Measurements from ENCODE around the gene RASA3. TPM values are rescaled to one million over a fixed set of nuclear protein-coding genes. Genes with fewer than 3 reads are reported as not detected.

RASA3 gene
- total RNA-seq, 4 donors from 2014 or later = 29.5 to 38.1 (median 34.6) TPM

DNA sequence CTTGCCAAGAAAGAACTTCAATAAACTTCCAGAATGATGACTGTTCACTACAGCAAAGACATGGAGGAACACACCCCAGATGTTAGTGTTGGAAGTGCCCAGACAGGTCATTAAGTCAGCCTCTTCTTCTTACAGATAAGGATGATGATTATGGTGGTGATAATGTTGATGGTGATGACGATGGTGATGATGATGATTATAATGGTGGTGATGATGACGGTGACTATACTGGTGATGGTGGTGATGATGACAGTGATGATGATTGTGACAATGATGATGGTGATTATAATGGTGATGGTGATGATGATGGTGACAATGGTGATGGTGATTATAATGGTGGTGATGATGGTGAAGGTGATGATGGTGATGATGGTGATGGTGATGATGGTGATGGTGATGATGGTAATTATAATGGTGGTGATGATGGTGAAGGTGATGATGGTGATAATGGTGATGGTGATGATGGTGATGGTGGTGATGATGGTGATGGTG is 167.0 kb downstream of the RASA3 start:
- no peak for DNase-seq (ENCODE audit: extremely low spot score)
- intact Hi-C loops (cut with DNase I) = no loop called here
- Histone ChIP-seq H3K4me3 (no peak overlapping the region), H3K4me1 (peaks cover 5 to 9% (median 8%) of the 10 kb centered on the region in 4 donors), H3K9me3 (no peaks in the 10 kb centered on the region), H3K36me3 (peaks cover 0 to 11% (median 3%) of the 10 kb centered on the region in 4 donors), H3K27me3 (no peaks in the 10 kb centered on the region), H3K27ac (replicated peaks in 1 of 4) (no peak overlapping the region)
- TF ChIP-seq POLR2A (IDR thresholded peaks at IDR 0.05; ENCODE audit: low read depth) (no peak), POLR2AphosphoS5 (IDR thresholded peaks at IDR 0.05) (no peak), EP300 (IDR thresholded peaks at IDR 0.05) (no peak)
- TF ChIP-seq, protein P1, sequence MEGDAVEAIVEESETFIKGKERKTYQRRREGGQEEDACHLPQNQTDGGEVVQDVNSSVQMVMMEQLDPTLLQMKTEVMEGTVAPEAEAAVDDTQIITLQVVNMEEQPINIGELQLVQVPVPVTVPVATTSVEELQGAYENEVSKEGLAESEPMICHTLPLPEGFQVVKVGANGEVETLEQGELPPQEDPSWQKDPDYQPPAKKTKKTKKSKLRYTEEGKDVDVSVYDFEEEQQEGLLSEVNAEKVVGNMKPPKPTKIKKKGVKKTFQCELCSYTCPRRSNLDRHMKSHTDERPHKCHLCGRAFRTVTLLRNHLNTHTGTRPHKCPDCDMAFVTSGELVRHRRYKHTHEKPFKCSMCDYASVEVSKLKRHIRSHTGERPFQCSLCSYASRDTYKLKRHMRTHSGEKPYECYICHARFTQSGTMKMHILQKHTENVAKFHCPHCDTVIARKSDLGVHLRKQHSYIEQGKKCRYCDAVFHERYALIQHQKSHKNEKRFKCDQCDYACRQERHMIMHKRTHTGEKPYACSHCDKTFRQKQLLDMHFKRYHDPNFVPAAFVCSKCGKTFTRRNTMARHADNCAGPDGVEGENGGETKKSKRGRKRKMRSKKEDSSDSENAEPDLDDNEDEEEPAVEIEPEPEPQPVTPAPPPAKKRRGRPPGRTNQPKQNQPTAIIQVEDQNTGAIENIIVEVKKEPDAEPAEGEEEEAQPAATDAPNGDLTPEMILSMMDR (IDR thresholded peaks at IDR 0.05) = no peak
- 97% methylated on average over 2 of the region's 2 CpGs for WGBS

DNA sequence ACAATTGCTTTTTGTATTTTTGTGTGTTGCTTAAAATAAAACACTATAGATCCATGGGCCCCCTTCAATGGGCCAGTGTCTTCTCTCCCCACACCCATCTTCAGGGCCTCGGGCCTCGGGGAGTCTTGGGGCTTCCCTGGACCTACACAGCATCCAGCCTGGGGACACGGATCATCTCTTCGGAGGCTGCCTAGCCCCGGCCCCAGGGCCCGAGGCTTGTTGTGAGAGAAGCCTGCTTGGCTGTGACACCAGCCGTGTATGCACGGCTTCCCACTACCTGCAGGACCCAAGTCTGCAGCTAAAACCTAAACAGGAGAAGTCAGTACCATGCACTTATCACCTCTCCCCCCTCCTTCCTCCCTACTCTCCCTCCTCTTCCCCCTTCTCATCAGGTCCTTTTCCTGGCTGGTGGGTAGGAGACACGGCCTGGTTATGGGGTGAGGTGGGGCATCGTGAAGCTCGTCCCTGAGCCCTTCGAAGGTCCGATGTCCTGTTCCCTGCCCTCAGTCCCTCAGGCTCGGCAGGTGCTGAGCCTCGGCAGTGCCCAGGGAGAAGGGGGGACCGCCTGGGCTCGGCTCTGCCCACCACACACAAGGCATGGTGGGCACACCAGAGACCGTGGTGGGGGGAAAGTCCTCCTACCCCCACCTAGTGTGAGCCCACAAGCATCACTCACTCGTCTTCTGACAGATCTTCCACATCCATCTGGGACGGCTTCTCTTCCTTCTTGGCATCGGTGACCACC is 168.0 kb downstream of the RASA3 start:
- no peak overlapping the region for H3K27ac ChIP-seq (replicated peaks in 1 of 4)
- no peaks in the 10 kb centered on the region for H3K4me1 ChIP-seq
- TF ChIP-seq POLR2AphosphoS5 (IDR thresholded peaks at IDR 0.05) = no peak
- no peak for TF ChIP-seq POLR2A (IDR thresholded peaks at IDR 0.05; ENCODE audit: low read depth)
- TF ChIP-seq, protein P1 (IDR thresholded peaks at IDR 0.05) = no peak
- TF ChIP-seq EP300 (IDR thresholded peaks at IDR 0.05) = no peak
- H3K27me3 ChIP-seq = no peaks in the 10 kb centered on the region
- WGBS = 88% methylated on average over 20 of the region's 21 CpGs
- intact Hi-C loops (cut with DNase I) = no loop called here
- H3K4me3 ChIP-seq = no peak overlapping the region
- no peak for DNase-seq (ENCODE audit: extremely low spot score)
- H3K36me3 ChIP-seq = peaks cover 0 to 8% (median 3%) of the 10 kb centered on the region in 4 donors
- H3K9me3 ChIP-seq = no peaks in the 10 kb centered on the region

DNA sequence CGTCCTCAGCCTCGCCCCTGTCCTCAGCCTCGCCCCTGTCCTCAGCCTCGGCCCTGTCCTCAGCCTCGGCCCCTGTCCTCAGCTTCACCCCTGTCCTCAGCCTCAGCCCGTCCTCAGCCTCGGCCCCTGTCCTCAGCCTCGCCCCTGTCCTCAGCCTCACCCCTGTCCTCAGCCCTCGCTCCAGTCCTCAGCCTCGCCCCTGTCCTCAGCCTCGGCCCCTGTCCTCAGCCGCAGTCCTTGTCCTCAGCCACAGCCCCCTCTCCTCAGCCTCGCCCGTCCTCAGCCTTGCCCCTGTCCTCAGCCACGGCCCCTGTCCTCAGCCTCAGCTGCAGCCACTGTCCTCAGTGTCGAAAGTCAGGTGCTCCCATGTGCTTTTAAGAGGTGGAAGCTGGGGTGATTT is 169.0 kb downstream of the RASA3 start:
- Histone ChIP-seq H3K9me3 (no peaks in the 10 kb centered on the region), H3K4me1 (no peaks in the 10 kb centered on the region), H3K27ac (replicated peaks in 1 of 4) (no peak overlapping the region), H3K4me3 (no peak overlapping the region), H3K27me3 (no peaks in the 10 kb centered on the region), H3K36me3 (peaks cover 0 to 6% (median 3%) of the 10 kb centered on the region in 4 donors)
- 83% methylated on average over 16 of the region's 16 CpGs for WGBS
- DNase-seq (ENCODE audit: extremely low spot score) = no peak
- TF ChIP-seq, protein P1 (IDR thresholded peaks at IDR 0.05) = no peak
- TF ChIP-seq EP300 (IDR thresholded peaks at IDR 0.05) = no peak
- no peak for TF ChIP-seq POLR2AphosphoS5 (IDR thresholded peaks at IDR 0.05)
- no peak for TF ChIP-seq POLR2A (IDR thresholded peaks at IDR 0.05; ENCODE audit: low read depth)
- intact Hi-C loops (cut with DNase I) = no loop called here

DNA sequence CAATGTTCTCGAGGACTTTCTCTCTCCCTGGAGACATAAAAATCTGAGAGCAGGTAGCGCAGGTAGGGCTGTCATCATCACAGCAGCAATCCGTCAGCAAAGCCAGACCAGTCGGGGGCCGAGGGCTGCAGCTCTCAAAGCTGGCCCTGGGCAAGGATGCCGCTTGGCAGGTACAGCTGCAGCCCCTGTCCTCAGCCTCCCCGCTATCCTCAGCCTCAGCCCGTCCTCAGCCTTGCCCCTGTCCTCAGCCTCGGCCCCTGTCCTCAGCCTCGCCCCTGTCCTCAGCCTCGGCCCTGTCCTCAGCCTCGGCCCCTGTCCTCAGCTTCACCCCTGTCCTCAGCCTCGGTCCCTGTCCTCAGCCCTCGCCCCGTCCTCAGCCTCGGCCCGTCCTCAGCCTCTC is 169.4 kb downstream of the RASA3 start:
- DNase-seq (ENCODE audit: extremely low spot score) = no peak
- no peak overlapping the region for H3K27ac ChIP-seq (replicated peaks in 1 of 4)
- intact Hi-C loops (cut with DNase I) = no loop called here
- no peak overlapping the region for H3K4me3 ChIP-seq
- peaks cover 0 to 6% (median 3%) of the 10 kb centered on the region in 4 donors for H3K36me3 ChIP-seq
- TF ChIP-seq EP300 (IDR thresholded peaks at IDR 0.05) (no peak), POLR2AphosphoS5 (IDR thresholded peaks at IDR 0.05) (no peak), POLR2A (IDR thresholded peaks at IDR 0.05; ENCODE audit: low read depth) (no peak)
- TF ChIP-seq, protein P1 (IDR thresholded peaks at IDR 0.05) = no peak
- H3K9me3 ChIP-seq = no peaks in the 10 kb centered on the region
- WGBS = 82% methylated on average over 12 of the region's 17 CpGs
- no peaks in the 10 kb centered on the region for H3K4me1 ChIP-seq
- no peaks in the 10 kb centered on the region for H3K27me3 ChIP-seq

All from esophagus muscularis mucosa (tissue), 4 donors.